ENCODE measurements around the gene SUN2. TPM values are rescaled to one million over a fixed set of nuclear protein-coding genes. Genes with fewer than 3 reads are reported as not detected.

SUN2 gene
- polyA plus RNA-seq, 1 donor from 2014 or later: 172 TPM

DNA sequence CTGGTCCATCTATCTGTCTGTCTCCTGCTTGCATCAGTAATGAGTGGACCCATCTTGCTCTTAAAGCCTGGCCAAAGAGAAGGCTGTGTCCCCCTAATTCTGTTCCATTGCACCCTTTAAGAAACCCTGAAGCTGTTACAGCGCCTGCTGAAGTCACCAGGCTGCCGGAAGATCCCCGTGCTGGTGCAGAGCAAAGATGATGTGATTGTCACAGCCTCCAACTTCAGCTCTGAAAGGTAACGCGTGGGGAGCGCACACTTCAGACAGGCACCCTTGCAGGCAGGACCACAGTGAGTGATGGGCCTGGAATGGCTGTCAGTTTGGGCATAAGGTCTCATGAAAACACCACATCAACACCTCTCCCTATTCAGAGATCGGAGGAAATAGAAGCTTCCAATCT, 31.6 kb downstream of the SUN2 start:
- no peaks in the 10 kb centered on the region for H3F3A ChIP-seq (ENCODE audit: insufficient read depth, low read length, poor library complexity, severe bottlenecking)
- H2AFZ ChIP-seq (ENCODE audit: low read depth, low read length): no peak overlapping the region
- H3K9me2 ChIP-seq (ENCODE audit: insufficient read depth, low read length): no peaks in the 10 kb centered on the region
- H3K4me3 ChIP-seq (ENCODE audit: low read length): no peak overlapping the region
- H3K4me2 ChIP-seq (ENCODE audit: low read length): no peak overlapping the region
- no peaks in the 10 kb centered on the region for H3K27me3 ChIP-seq (ENCODE audit: insufficient read depth, low read depth, low read length)
- H3K79me2 ChIP-seq (replicated peaks; ENCODE audit: insufficient read depth, low read length): no peaks in the 10 kb centered on the region
- H3K9me3 ChIP-seq (ENCODE audit: low read length): no peaks in the 10 kb centered on the region
- no peaks in the 10 kb centered on the region for H3K36me3 ChIP-seq (ENCODE audit: insufficient read depth, low read length)
- H3K9ac ChIP-seq (ENCODE audit: low read length): no peak overlapping the region
- H4K20me1 ChIP-seq (ENCODE audit: insufficient read depth): no peaks in the 10 kb centered on the region
- TF ChIP-seq, protein P1, sequence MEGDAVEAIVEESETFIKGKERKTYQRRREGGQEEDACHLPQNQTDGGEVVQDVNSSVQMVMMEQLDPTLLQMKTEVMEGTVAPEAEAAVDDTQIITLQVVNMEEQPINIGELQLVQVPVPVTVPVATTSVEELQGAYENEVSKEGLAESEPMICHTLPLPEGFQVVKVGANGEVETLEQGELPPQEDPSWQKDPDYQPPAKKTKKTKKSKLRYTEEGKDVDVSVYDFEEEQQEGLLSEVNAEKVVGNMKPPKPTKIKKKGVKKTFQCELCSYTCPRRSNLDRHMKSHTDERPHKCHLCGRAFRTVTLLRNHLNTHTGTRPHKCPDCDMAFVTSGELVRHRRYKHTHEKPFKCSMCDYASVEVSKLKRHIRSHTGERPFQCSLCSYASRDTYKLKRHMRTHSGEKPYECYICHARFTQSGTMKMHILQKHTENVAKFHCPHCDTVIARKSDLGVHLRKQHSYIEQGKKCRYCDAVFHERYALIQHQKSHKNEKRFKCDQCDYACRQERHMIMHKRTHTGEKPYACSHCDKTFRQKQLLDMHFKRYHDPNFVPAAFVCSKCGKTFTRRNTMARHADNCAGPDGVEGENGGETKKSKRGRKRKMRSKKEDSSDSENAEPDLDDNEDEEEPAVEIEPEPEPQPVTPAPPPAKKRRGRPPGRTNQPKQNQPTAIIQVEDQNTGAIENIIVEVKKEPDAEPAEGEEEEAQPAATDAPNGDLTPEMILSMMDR (IDR thresholded peaks at IDR 0.05; ENCODE audit: poor library complexity, severe bottlenecking): no peak
- TF ChIP-seq MXI1 (conservative IDR thresholded peaks at IDR 0.05; ENCODE audit: poor library complexity, severe bottlenecking) (no peak), RAD21 (conservative IDR thresholded peaks at IDR 0.05) (no peak), EZH2 (IDR thresholded peaks at IDR 0.05; ENCODE audit: borderline replicate concordance, insufficient read depth, low read length, poor library complexity, severe bottlenecking) (no peak), SMC3 (conservative IDR thresholded peaks at IDR 0.05; ENCODE audit: poor library complexity) (no peak), TAF1 (IDR thresholded peaks at IDR 0.05; ENCODE audit: low read depth) (no peak), REST (IDR thresholded peaks at IDR 0.05; ENCODE audit: borderline replicate concordance) (no peak), EP300 (conservative IDR thresholded peaks at IDR 0.05; ENCODE audit: poor library complexity, severe bottlenecking) (no peak), POLR2AphosphoS5 (IDR thresholded peaks at IDR 0.05) (no peak)
- no peak overlapping the region for H3K27ac ChIP-seq (ENCODE audit: low read length)

- Histone ChIP-seq H3K36me3 (ENCODE audit: insufficient read depth, low read length) (no peaks in the 10 kb centered on the region), H4K20me1 (ENCODE audit: insufficient read depth) (no peaks in the 10 kb centered on the region), H3K27me3 (ENCODE audit: insufficient read depth, low read depth, low read length) (no peaks in the 10 kb centered on the region), H3K79me2 (replicated peaks; ENCODE audit: insufficient read depth, low read length) (no peaks in the 10 kb centered on the region), H3K4me2 (ENCODE audit: low read length) (no peak overlapping the region), H3K27ac (ENCODE audit: low read length) (no peak overlapping the region), H3F3A (ENCODE audit: insufficient read depth, low read length, poor library complexity, severe bottlenecking) (no peaks in the 10 kb centered on the region), H3K9ac (ENCODE audit: low read length) (no peak overlapping the region), H2AFZ (ENCODE audit: low read depth, low read length) (no peak overlapping the region), H3K4me3 (ENCODE audit: low read length) (no peak overlapping the region), H3K9me2 (ENCODE audit: insufficient read depth, low read length) (no peaks in the 10 kb centered on the region), H3K9me3 (ENCODE audit: low read length) (no peaks in the 10 kb centered on the region)
- no peak for TF ChIP-seq RAD21 (conservative IDR thresholded peaks at IDR 0.05)
- TF ChIP-seq MXI1 (conservative IDR thresholded peaks at IDR 0.05; ENCODE audit: poor library complexity, severe bottlenecking): no peak
- TF ChIP-seq REST (IDR thresholded peaks at IDR 0.05; ENCODE audit: borderline replicate concordance): no peak
- no peak for TF ChIP-seq EP300 (conservative IDR thresholded peaks at IDR 0.05; ENCODE audit: poor library complexity, severe bottlenecking)
- no peak for TF ChIP-seq EZH2 (IDR thresholded peaks at IDR 0.05; ENCODE audit: borderline replicate concordance, insufficient read depth, low read length, poor library complexity, severe bottlenecking)
- TF ChIP-seq TAF1 (IDR thresholded peaks at IDR 0.05; ENCODE audit: low read depth): no peak
- TF ChIP-seq, protein P1 (IDR thresholded peaks at IDR 0.05; ENCODE audit: poor library complexity, severe bottlenecking): no peak
- no peak for TF ChIP-seq SMC3 (conservative IDR thresholded peaks at IDR 0.05; ENCODE audit: poor library complexity)
- no peak for TF ChIP-seq POLR2AphosphoS5 (IDR thresholded peaks at IDR 0.05)
These were observed 34.2 kb downstream of the SUN2 start for GRCh38 chr22:38721551-38721950.

All from neural cell (in vitro differentiated cells).